GM15510 (cell line): Measurements from ENCODE around the gene SYTL2.

Experiments used
- POLR2A ChIP-seq: IDR thresholded peaks from 3 replicates; pipeline ENCODE4 v1.6.1; 2011; ENCODE audit warnings: borderline replicate concordance; ENCODE audit not compliant: insufficient read length; ENCODE audit errors: extremely low read depth

SYTL2 gene, protein sequence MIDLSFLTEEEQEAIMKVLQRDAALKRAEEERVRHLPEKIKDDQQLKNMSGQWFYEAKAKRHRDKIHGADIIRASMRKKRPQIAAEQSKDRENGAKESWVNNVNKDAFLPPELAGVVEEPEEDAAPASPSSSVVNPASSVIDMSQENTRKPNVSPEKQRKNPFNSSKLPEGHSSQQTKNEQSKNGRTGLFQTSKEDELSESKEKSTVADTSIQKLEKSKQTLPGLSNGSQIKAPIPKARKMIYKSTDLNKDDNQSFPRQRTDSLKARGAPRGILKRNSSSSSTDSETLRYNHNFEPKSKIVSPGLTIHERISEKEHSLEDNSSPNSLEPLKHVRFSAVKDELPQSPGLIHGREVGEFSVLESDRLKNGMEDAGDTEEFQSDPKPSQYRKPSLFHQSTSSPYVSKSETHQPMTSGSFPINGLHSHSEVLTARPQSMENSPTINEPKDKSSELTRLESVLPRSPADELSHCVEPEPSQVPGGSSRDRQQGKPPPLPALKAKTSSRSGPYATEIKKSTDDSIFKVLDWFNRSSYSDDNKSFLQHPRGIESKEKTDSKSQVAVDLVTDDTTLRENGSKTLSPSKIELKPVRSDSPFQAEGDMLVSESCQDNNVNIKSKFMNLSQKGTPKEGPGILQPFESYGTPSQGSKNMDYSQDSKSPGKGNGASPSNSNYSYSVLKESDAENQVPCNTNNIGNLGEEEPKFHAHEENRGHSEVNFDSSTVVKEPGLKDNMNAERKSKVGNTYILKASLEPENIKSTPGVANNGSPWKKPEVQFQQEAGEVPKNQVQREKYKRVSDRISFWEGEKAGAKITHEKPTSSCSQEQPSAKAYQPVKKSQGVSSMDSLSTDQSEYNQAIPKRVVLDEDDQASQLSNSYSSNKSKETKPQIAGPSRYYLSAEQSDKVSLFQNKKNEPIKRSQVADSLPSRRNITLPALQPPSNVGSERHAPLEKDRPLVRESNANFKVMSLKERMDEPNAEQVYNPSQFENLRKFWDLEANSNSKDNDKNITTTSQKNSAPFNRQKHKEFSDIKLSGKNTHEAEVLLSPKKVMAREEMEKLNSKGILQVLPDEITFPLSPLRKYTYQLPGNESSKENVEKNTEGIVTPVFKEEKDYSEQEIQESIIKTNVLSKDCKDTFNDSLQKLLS (N-terminal part only)

DNA sequence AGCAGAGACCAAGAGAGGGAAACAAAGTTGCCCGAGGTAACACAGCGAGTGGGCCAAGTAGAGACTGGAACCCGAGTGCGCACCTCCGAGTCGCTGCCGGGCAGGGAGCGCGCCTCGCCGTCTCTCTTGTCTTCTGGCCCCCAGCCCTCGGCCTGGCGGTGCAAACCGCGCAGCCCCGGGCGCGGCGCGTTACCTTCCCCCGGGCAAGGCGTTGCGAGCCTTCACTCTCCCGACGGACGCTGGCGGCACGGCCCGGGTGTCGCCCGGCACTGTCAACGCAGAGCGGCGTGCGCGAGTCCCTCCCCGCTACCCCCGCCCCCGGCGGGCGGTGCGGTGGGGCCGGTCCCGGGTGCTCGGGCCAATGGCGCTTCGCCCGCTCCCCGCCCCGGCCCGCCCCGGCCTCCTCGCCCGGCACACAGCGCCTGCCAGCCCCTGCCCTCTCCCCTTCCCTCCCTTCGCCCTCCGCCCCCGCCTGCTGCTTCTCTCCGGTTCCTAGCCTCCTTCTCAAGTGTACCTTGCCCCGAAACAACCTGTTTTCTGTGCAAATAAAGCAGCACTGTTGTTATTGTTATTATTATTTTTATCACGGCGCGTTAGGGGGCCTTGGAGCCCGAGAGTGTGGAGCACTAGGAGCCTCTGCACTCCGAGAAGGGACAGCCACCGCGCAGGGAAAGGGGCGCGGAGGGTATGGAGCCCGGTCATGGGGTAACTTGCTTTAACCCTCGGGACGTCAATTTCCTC, at the start of gene SYTL2:
TSS of gene SYTL2 (minus strand) at position 271 of the 741 bp plus-strand sequence. CDS start 53,416 bp downstream, outside the sequence.
- TF ChIP-seq POLR2A: no peak

- TF ChIP-seq POLR2A: no peak
Observed at GRCh38 chr11:85857098-85857497, 46.2 kb upstream of the SYTL2 start.

- no peak for TF ChIP-seq POLR2A
Observed at GRCh38 chr11:85855341-85855656, 44.4 kb upstream of the SYTL2 start, which contains the start of gene CCDC83. Gene CCDC83, plus strand, starts transcription at chr11:85855383. Its CDS starts 9,741 bp downstream, at chr11:85865124.

- TF ChIP-seq POLR2A: peak; percentile 38
Observed at GRCh38 chr11:85854557-85855340, 43.8 kb upstream of the SYTL2 start.

- TF ChIP-seq POLR2A: no peak
Observed at GRCh38 chr11:85854212-85854556, 43.2 kb upstream of the SYTL2 start.

GRCh38 chr11:85848556-85848955, 37.6 kb upstream of the SYTL2 start:
- no peak for TF ChIP-seq POLR2A

DNA sequence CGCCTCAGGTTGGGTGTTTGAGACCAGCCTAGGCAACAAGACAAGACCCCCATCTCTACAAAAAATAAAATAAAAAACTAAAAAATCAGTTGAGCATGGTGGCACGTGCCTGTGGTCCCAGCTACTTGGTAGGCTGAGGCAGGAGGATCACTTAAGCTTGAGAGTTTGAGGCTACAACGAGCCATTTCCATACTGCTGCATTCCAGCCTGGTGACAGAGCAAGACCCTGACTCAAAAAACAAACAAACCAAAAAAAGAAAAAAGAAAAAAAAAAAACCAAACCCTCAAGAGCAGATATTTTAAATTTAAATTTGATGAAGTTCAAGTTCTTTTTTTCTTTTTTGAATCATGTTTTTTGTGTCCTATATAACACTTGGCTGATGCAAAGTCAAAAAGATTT, 37.1 kb upstream of the SYTL2 start:
- no peak for TF ChIP-seq POLR2A

GRCh38 chr11:85847436-85847835, 36.5 kb upstream of the SYTL2 start:
- no peak for TF ChIP-seq POLR2A

DNA sequence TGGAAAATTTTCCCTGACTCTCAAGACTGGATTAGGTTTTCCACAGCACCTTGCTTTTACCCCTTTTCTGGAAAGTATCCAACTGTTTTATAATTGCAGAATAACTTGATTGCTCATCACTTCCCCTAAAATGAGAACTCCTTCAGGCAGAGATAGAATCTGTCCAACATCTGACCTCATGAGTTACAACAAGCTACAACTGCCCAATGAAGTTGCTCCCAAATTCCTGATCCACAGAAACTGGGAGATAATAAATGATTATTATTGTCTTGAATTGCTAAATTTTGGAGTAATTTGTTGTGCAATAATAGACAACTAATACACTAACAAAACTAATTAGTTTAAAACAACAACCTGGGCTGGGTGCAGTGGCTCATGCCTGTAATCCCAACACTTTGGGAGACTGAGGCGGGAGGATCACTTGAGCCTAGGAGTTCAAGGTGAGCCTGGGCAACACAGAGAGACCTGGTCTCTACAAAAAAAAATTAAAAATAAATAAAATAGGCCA, 34.2 kb upstream of the SYTL2 start:
- TF ChIP-seq POLR2A: no peak

GRCh38 chr11:85844439-85845123, 33.6 kb upstream of the SYTL2 start:
- no peak for TF ChIP-seq POLR2A

- no peak for TF ChIP-seq POLR2A
Observed at GRCh38 chr11:85843929-85844328, 33.0 kb upstream of the SYTL2 start.

DNA sequence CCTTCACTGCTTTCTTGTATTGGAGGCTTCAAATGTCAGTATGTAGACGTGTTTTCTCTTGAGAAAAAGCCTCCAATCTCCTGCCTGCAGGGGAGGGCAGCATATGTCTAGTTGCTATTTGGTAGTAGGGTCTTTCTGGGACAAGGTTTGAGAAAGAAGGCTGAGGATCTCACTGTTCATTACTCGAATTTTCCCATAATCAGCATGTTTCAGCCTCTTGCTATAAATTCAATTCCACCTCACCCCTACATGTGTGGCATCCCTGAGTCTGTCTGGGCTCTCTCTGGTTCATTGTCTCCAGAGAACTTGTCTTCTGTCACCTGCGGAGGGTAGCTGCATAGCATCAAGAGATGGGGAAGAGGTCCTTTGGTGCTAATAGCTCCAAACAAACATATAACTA, 24.8 kb upstream of the SYTL2 start:
- no peak for TF ChIP-seq POLR2A

GRCh38 chr11:85835263-85835662, 24.3 kb upstream of the SYTL2 start:
- no peak for TF ChIP-seq POLR2A
